GM12878 (cell line): Measurements from ENCODE around the gene FXYD6. TPM values are rescaled to one million over a fixed set of nuclear protein-coding genes. Genes with fewer than 3 reads are reported as not detected.

Experiments used
- ATAC-seq: fragments of 200-7000 bp; cut with Tn5 transposase; 3 replicates; pipeline ENCODE4 v1.9.1; 2020; ENCODE audit warnings: mild to moderate bottlenecking, moderate library complexity
- BruUV-seq: library from RNA; stranded (reverse); fragments of 400-500 nt; replicated peaks from 2 replicates; lab custom pipeline; 2021; lab: Mats Ljungman, UMichigan
- CTCF ChIA-PET: fragments of 300-600 bp; sonication (Branson Sonifier 250); formaldehyde crosslinking; extraction: SDS; loops from one replicate; lab custom pipeline; 2021; ENCODE audit warnings: inconsistent platforms; lab: Yijun Ruan, JAX
- POLR2A ChIA-PET: fragments of 350-600 bp; formaldehyde crosslinking; extraction: SDS; loops from one replicate; lab custom pipeline; 2021; ENCODE audit warnings: inconsistent platforms; lab: Charles Lee
- RAD21 ChIA-PET: fragments of 300-600 bp; sonication (Branson Sonifier 250); formaldehyde crosslinking; loops from one replicate; lab custom pipeline; 2023; ENCODE audit warnings: antibody characterized with exemption; ENCODE audit not compliant: unreplicated experiment; lab: Charles Lee
- SMC1A ChIA-PET: fragments of 300-600 bp; sonication (Branson Sonifier 250); formaldehyde crosslinking; loops from one replicate; lab custom pipeline; 2023; ENCODE audit not compliant: unreplicated experiment, uncharacterized antibody; lab: Charles Lee
- DNase-seq: peaks from one replicate; pipeline ENCODE4 v3.0.0-alpha.2; 2011; ENCODE audit warnings: low read depth, low spot score
- FAIRE-seq: peaks from 3 replicates; lab custom pipeline; 2011; peaks lifted over from hg19 to GRCh38; lab: Jason Lieb, UNC
- H2AFZ ChIP-seq: 2 replicates; pipeline ENCODE4 v1.6.0; 2011; ENCODE audit warnings: low read depth, low read length, control low read depth; ENCODE audit not compliant: control insufficient read depth
- H3K27ac ChIP-seq: 2 replicates; pipeline ENCODE4 v1.5.1; 2011; ENCODE audit warnings: control low read depth; ENCODE audit not compliant: control insufficient read depth, insufficient read depth
- H3K27me3 ChIP-seq, 2 experiments: replicated peaks in 1 of 2; 2 replicates each; pipeline versions ENCODE4 v1.6.0 to v1.6.1; 2011; ENCODE audit warnings: low read length in 1 of 2; ENCODE audit not compliant: control insufficient read depth in 2 of 2, insufficient read depth in 2 of 2
- H3K36me3 ChIP-seq, 2 experiments: 2 replicates each; pipeline ENCODE4 v1.5.1; 2011; ENCODE audit warnings: low read length in 1 of 2; ENCODE audit not compliant: control insufficient read depth in 2 of 2, insufficient read depth in 2 of 2
- H3K4me1 ChIP-seq: 2 replicates; pipeline ENCODE4 v1.6.1; 2011; ENCODE audit warnings: mild to moderate bottlenecking, low read length, moderate library complexity, mixed read lengths; ENCODE audit not compliant: control insufficient read depth, insufficient read depth
- H3K4me2 ChIP-seq: 2 replicates; pipeline ENCODE4 v1.6.0; 2011; ENCODE audit warnings: control low read depth; ENCODE audit not compliant: control insufficient read depth, insufficient read depth
- H3K4me3 ChIP-seq: fragments of 200-600 bp; sonication (generic); 2 replicates; pipeline ENCODE4 v1.5.1; 2016
- H3K79me2 ChIP-seq: 2 replicates; pipeline ENCODE4 v1.6.0; 2011; ENCODE audit warnings: low read length; ENCODE audit not compliant: control insufficient read depth, insufficient read depth
- H3K9ac ChIP-seq: 2 replicates; pipeline ENCODE4 v1.8.0; 2011; ENCODE audit warnings: low read length, control low read depth, mixed read lengths; ENCODE audit not compliant: control insufficient read depth, insufficient read depth
- H3K9me3 ChIP-seq: replicated peaks from 3 replicates; pipeline ENCODE4 v1.5.1; 2011; ENCODE audit warnings: mild to moderate bottlenecking, low read length; ENCODE audit not compliant: control insufficient read depth, insufficient read depth
- H4K20me1 ChIP-seq: 2 replicates; pipeline ENCODE4 v1.6.0; 2011; ENCODE audit not compliant: control insufficient read depth, insufficient read depth
- ATF2 ChIP-seq: IDR thresholded peaks from 2 replicates; pipeline ENCODE4 v1.6.1; 2012; ENCODE audit warnings: low read length, inconsistent platforms
- CBX3 ChIP-seq: fragments of 200-600 bp; sonication (generic); IDR thresholded peaks from 2 replicates; pipeline ENCODE4 v1.6.1; 2016; ENCODE audit warnings: low read depth, borderline replicate concordance
- CUX1 ChIP-seq: IDR thresholded peaks from 2 replicates; pipeline ENCODE4 v1.6.1; 2012; ENCODE audit warnings: improper control_type of control experiment, low read depth, low read length; ENCODE audit not compliant: insufficient replicate concordance
- ELK1 ChIP-seq: IDR thresholded peaks from 2 replicates; pipeline ENCODE4 v1.6.1; 2012; ENCODE audit warnings: low read depth, low read length, improper control_type of control experiment
- EP300 ChIP-seq, 2 experiments: fragments of 150-350 bp in 1 of 2; IDR thresholded peaks; 2 replicates each; pipeline ENCODE4 v1.6.1; 2011 to 2012; ENCODE audit warnings: low read depth in 2 of 2, low read length in 2 of 2, borderline replicate concordance in 1 of 2, improper control_type of control experiment in 1 of 2, inconsistent platforms in 1 of 2; ENCODE audit not compliant: control insufficient read depth in 1 of 2
- FOXK2 ChIP-seq: fragments of 450-650 bp; IDR thresholded peaks from 2 replicates; pipeline ENCODE4 v1.6.1; 2017; ENCODE audit warnings: mild to moderate bottlenecking, moderate library complexity
- GABPA ChIP-seq: IDR thresholded peaks from 2 replicates; pipeline ENCODE4 v1.6.1; 2014; ENCODE audit warnings: antibody characterized with exemption, low read depth, mild to moderate bottlenecking, inconsistent platforms
- HDAC2 ChIP-seq: fragments of 200-600 bp; sonication (generic); IDR thresholded peaks from 2 replicates; pipeline ENCODE4 v1.6.1; 2017
- HDGF ChIP-seq: fragments of 450-650 bp; IDR thresholded peaks from 2 replicates; pipeline ENCODE4 v1.6.1; 2016; ENCODE audit warnings: antibody characterized with exemption
- MTA3 ChIP-seq: IDR thresholded peaks from 2 replicates; pipeline ENCODE4 v1.6.1; 2012; ENCODE audit warnings: low read length, inconsistent platforms, borderline replicate concordance
- RAD51 ChIP-seq: fragments of 450-650 bp; IDR thresholded peaks from 2 replicates; pipeline ENCODE4 v1.6.1; 2016; ENCODE audit warnings: moderate library complexity, mild to moderate bottlenecking, inconsistent platforms
- RBBP5 ChIP-seq: fragments of 200-600 bp; sonication (generic); conservative IDR thresholded peaks from 2 replicates; pipeline ENCODE4 v1.6.1; 2016
- SREBF2 ChIP-seq: IDR thresholded peaks from 2 replicates; pipeline ENCODE4 v1.6.1; 2012; ENCODE audit warnings: mild to moderate bottlenecking, low read length
- USF2 ChIP-seq: IDR thresholded peaks from 2 replicates; pipeline ENCODE4 v1.6.1; 2011; ENCODE audit warnings: low read depth, low read length, improper control_type of control experiment, borderline replicate concordance
- WGBS: methylation state at CpG from one replicate; pipeline ENCODE4 v1.1.6; 2016; ENCODE audit warnings: low lambda C conversion rate; ENCODE audit not compliant: insufficient replicate concordance, insufficient coverage; ENCODE audit errors: missing lambda C conversion rate; 5-methylcytosine and 5-hydroxymethylcytosine counted together
- in situ Hi-C: fragments of 300-500 bp; cut with MboI; formaldehyde crosslinking; loops from 9 replicates; pipeline ENCODE4 v1.14.3; 2018; ENCODE audit warnings: mixed read lengths
- intact Hi-C: fragments of 100-400 bp; cut with micrococcal nuclease; formaldehyde crosslinking; loops from one replicate; pipeline ENCODE4 v1.14.2; 2022; ENCODE audit not compliant: unreplicated experiment
- polyA plus RNA-seq, 11 experiments: library from polyadenylated mRNA; depleted of rRNA in 4 of 11; unstranded in 6 of 11; stranded (reverse) in 5 of 11; fragments of >200 nt; fragmentation: Nextera tagmentation in 4 of 11; fragmentation: Illumina TruSeq in 1 of 11; extraction: Ambion mirVana in 4 of 11; extraction: Trizol in 1 of 11; gene quantifications; 1 replicate in 1 of 11; 2 replicates in 10 of 11; pipeline versions ENCODE4 v1.2.1 to v1.2.3, GENCODE V29; 2011 to 2016; ENCODE audit warnings: inconsistent platforms in 2 of 11, missing spikeins in 2 of 11, low read depth in 1 of 11
- total RNA-seq, 4 experiments: library from RNA; depleted of rRNA in 3 of 4; stranded (reverse); fragments of >200 nt in 3 of 4; fragmentation: Illumina TruSeq in 1 of 4; extraction: Trizol in 1 of 4; gene quantifications; 2 replicates each; pipeline versions ENCODE4 v1.2.1 to v1.2.3, GENCODE V29; 2013 to 2021

The FXYD6 gene
- total and polyA plus RNA-seq, 10 of the 15 experiments (the other 5 are each of a cell fraction or from before 2014, with no cell fraction given), result 0.09 to 2.0 (median 0.23) TPM; not detected in 2

- in situ Hi-C loops, result no loop called here
- SMC1A ChIA-PET, result interaction anchor here (1.5 to 2.0 kb wide), 2 partner anchors 53 to 69 kb away, joined by 4 to 7 read pairs; partner anchors contain the start of gene FXYD2
- POLR2A ChIA-PET, result interaction anchor here (1.0 kb wide), 1 partner anchor 27 kb away, joined by 3 read pairs; no protein-coding TSS in a partner anchor
- no peak overlapping the region for H2AFZ ChIP-seq
- RAD21 ChIA-PET, result no interaction called here
- intact Hi-C loops, result no loop called here
- H3K4me3 ChIP-seq, result no peak overlapping the region
- H3K27ac ChIP-seq, result no peak overlapping the region
- H3K27me3 ChIP-seq, result peaks cover 18% of the 10 kb centered on the region in 2 experiments; a peak in 3 of 4 replicates
- no peaks in the 10 kb centered on the region for H3K4me1 ChIP-seq
- CTCF ChIA-PET, result interaction anchor here (0.8 kb wide), 1 partner anchor 26 kb away, joined by 3 read pairs; no protein-coding TSS in a partner anchor
- H3K9me3 ChIP-seq, result no peaks in the 10 kb centered on the region
- no peaks in the 10 kb centered on the region; the same call in 1 of the 2 replicates for H4K20me1 ChIP-seq
- BruUV-seq, result no TSS peak
- ATAC-seq (no peak), DNase-seq (no peak), FAIRE-seq (no peak)
- no peak overlapping the region for H3K4me2 ChIP-seq
- 38% methylated on average over 12 of the region's 12 CpGs for WGBS
- H3K9ac ChIP-seq, result no peak overlapping the region
- H3K36me3 ChIP-seq, result no peaks in the 10 kb centered on the region
- H3K79me2 ChIP-seq, result no peaks in the 10 kb centered on the region
- TF ChIP-seq FOXK2, result no peak
- no peak for TF ChIP-seq HDGF
- no peak for TF ChIP-seq CUX1
- no peak for TF ChIP-seq HDAC2
- no peak for TF ChIP-seq USF2
- TF ChIP-seq RBBP5, result no peak
- no peak for TF ChIP-seq ELK1
- TF ChIP-seq ATF2, result no peak
- TF ChIP-seq CBX3, result no peak
- no peak for TF ChIP-seq GABPA
- TF ChIP-seq RAD51, result no peak
- no peak for TF ChIP-seq EP300 (IDR thresholded peaks at IDR 0.05; ENCODE audit: borderline replicate concordance in 1 of 2, control insufficient read depth in 1 of 2, low read depth in 2 of 2, low read length in 2 of 2)
- no peak for TF ChIP-seq SREBF2
- TF ChIP-seq MTA3, result no peak
Measured at GRCh38 chr11:117877120-117877784, 794 bp upstream of the FXYD6 start.
